Uterus (tissue), 4 donors: ENCODE results near the gene TMEM92. TPM values are rescaled to one million over a fixed set of nuclear protein-coding genes. Genes with fewer than 3 reads are reported as not detected.

Experiments
- DNase-seq, 2 donors: peaks; one replicate each; pipeline ENCODE4 v3.0.0-alpha.2; 2019 to 2020
- H3K27ac ChIP-seq, 2 donors: fragments of 200-600 bp; sonication (generic); 1 replicate in 1 of 2; 2 replicates in 1 of 2; pipeline ENCODE4 v1.5.1; 2016 to 2018
- H3K27me3 ChIP-seq, 2 donors: fragments of 200-600 bp; sonication (generic); one replicate each; pipeline ENCODE4 v1.5.1; 2018 to 2019; ENCODE audit warnings: control low read depth in 1 of 2
- H3K36me3 ChIP-seq, 2 donors: fragments of 200-600 bp; sonication (generic); one replicate each; pipeline ENCODE4 v1.5.1; 2019; ENCODE audit warnings: control low read depth in 1 of 2
- H3K4me1 ChIP-seq, 2 donors: fragments of 200-600 bp; sonication (generic); one replicate each; pipeline ENCODE4 v1.5.1; 2018 to 2019; ENCODE audit warnings: control low read depth in 1 of 2
- H3K4me3 ChIP-seq, 2 donors: fragments of 200-600 bp; sonication (generic); 1 replicate in 1 of 2; 2 replicates in 1 of 2; pipeline ENCODE4 v1.5.1; 2018 to 2019; ENCODE audit warnings: mild to moderate bottlenecking in 1 of 2
- H3K9me3 ChIP-seq, 2 donors: fragments of 200-600 bp; sonication (generic); one replicate each; pipeline ENCODE4 v1.5.1; 2019; ENCODE audit warnings: control low read depth in 1 of 2
- CTCF ChIP-seq, 4 experiments: fragments of 200-600 bp in 2 of 4; fragments of 450-650 bp in 2 of 4; sonication (generic) in 2 of 4; IDR thresholded peaks; one replicate each; pipeline ENCODE4 v1.5.1; 2016 to 2019; ENCODE audit warnings: antibody characterized with exemption in 4 of 4, mild to moderate bottlenecking in 2 of 4, moderate library complexity in 1 of 4
- POLR2A ChIP-seq, 2 donors: fragments of 450-650 bp; IDR thresholded peaks; one replicate each; pipeline ENCODE4 v1.6.1; 2016; ENCODE audit warnings: antibody characterized with exemption in 2 of 2, mild to moderate bottlenecking in 1 of 2, moderate library complexity in 1 of 2
- intact Hi-C: fragments of 100-400 bp; cut with DNase I; formaldehyde crosslinking; loops from one replicate; pipeline ENCODE4 v1.15.1; 2023; ENCODE audit warnings: low total_unique reads
- total RNA-seq, 4 donors: library from RNA; depleted of rRNA in 3 of 4; stranded (reverse); fragments of >200 nt in 3 of 4; gene quantifications; one replicate each; pipeline versions ENCODE4 v1.1.0 to v1.2.4, GENCODE V29; 2014 to 2023
- donor health status: DM: yes; HTN: yes; CAD: no.

Gene TMEM92
- total RNA-seq, 4 donors from 2014 or later, result 0.07 to 0.91 TPM; not detected in 2

GRCh38 chr17:50318501-50319285 lies 44.4 kb downstream of the TMEM92 start:
- H3K27me3 ChIP-seq, result no peaks in the 10 kb centered on the region
- TF ChIP-seq CTCF (IDR thresholded peaks at IDR 0.05) (no peak), POLR2A (IDR thresholded peaks at IDR 0.05) (no peak)
- no peak for DNase-seq
- no peaks in the 10 kb centered on the region for H3K9me3 ChIP-seq
- intact Hi-C loops, result no loop called here
- no peaks in the 10 kb centered on the region for H3K4me1 ChIP-seq
- no peaks in the 10 kb centered on the region for H3K36me3 ChIP-seq
- H3K4me3 ChIP-seq, result no peak overlapping the region
- H3K27ac ChIP-seq, result peak overlapping the region in 1 of 2 donors; percentile 26

- TF ChIP-seq CTCF (IDR thresholded peaks at IDR 0.05) (no peak), POLR2A (IDR thresholded peaks at IDR 0.05) (no peak)
- Histone ChIP-seq H3K27ac (peak overlapping the region in 1 of 2 donors; percentile 26), H3K4me1 (no peaks in the 10 kb centered on the region), H3K36me3 (no peaks in the 10 kb centered on the region), H3K4me3 (no peak overlapping the region), H3K27me3 (no peaks in the 10 kb centered on the region), H3K9me3 (no peaks in the 10 kb centered on the region)
- intact Hi-C loops, result no loop called here
- DNase-seq, result no peak
These were observed 45.2 kb downstream of the TMEM92 start for GRCh38 chr17:50319306-50320004.

- Histone ChIP-seq H3K4me3 (no peak overlapping the region), H3K9me3 (no peaks in the 10 kb centered on the region), H3K27ac (no peak overlapping the region), H3K4me1 (no peaks in the 10 kb centered on the region), H3K36me3 (no peaks in the 10 kb centered on the region), H3K27me3 (no peaks in the 10 kb centered on the region)
- TF ChIP-seq POLR2A (IDR thresholded peaks at IDR 0.05), result no peak
- TF ChIP-seq CTCF (IDR thresholded peaks at IDR 0.05), result no peak
- intact Hi-C loops, result no loop called here
- DNase-seq, result no peak
These were observed 48.0 kb downstream of the TMEM92 start for GRCh38 chr17:50322271-50322670.

- Histone ChIP-seq H3K9me3 (no peaks in the 10 kb centered on the region), H3K36me3 (no peaks in the 10 kb centered on the region), H3K4me3 (no peak overlapping the region), H3K27ac (no peak overlapping the region), H3K4me1 (no peaks in the 10 kb centered on the region), H3K27me3 (no peaks in the 10 kb centered on the region)
- DNase-seq, result no peak
- TF ChIP-seq CTCF (IDR thresholded peaks at IDR 0.05), result no peak
- intact Hi-C loops, result no loop called here
These were observed 48.8 kb downstream of the TMEM92 start for GRCh38 chr17:50323060-50323459.

GRCh38 chr17:50325906-50326305 lies 51.6 kb downstream of the TMEM92 start:
- no peaks in the 10 kb centered on the region for H3K9me3 ChIP-seq
- no peak for TF ChIP-seq POLR2A (IDR thresholded peaks at IDR 0.05)
- no peak for TF ChIP-seq CTCF (IDR thresholded peaks at IDR 0.05)
- H3K27me3 ChIP-seq, result no peaks in the 10 kb centered on the region
- no peaks in the 10 kb centered on the region for H3K36me3 ChIP-seq
- H3K27ac ChIP-seq, result no peak overlapping the region
- DNase-seq, result no peak
- intact Hi-C loops, result no loop called here
- H3K4me3 ChIP-seq, result no peak overlapping the region
- H3K4me1 ChIP-seq, result no peaks in the 10 kb centered on the region
